HG03565 (cell line): ENCODE measurements around the gene SRSF10.

Source experiments
- ATAC-seq: cut with Tn5 transposase; IDR thresholded peaks from one replicate; pipeline ENCODE4 v1.9.1; 2021; ENCODE audit warnings: mild to moderate bottlenecking, moderate library complexity; ENCODE audit not compliant: unreplicated experiment

SRSF10 gene

GRCh38 chr1:23914921-23915320 is 65.2 kb downstream of the SRSF10 start:
- ATAC-seq = no peak
